H1 (cell line): ENCODE measurements around the gene ARSB. TPM values are rescaled to one million over a fixed set of nuclear protein-coding genes. Genes with fewer than 3 reads are reported as not detected.

ENCODE experiments used
- NRF1 ChIP-seq: IDR thresholded peaks from 2 replicates; pipeline ENCODE4 v1.6.1; 2011; ENCODE audit warnings: mild to moderate bottlenecking, low read depth, low read length, improper control_type of control experiment
- POU5F1 ChIP-seq: IDR thresholded peaks from 2 replicates; pipeline ENCODE4 v1.6.1; 2011; ENCODE audit warnings: low read depth, mild to moderate bottlenecking, low read length, moderate library complexity
- SIX5 ChIP-seq: IDR thresholded peaks from 2 replicates; pipeline ENCODE4 v1.6.1; 2011; ENCODE audit warnings: mild to moderate bottlenecking, low read depth, low read length
- SP2 ChIP-seq: IDR thresholded peaks from 2 replicates; pipeline ENCODE4 v1.6.1; 2012; ENCODE audit warnings: mild to moderate bottlenecking, low read length, inconsistent platforms
- polyA plus RNA-seq, 7 experiments: library from polyadenylated mRNA; depleted of rRNA in 3 of 7; stranded (reverse) in 5 of 7; unstranded in 2 of 7; fragments of >200 nt in 5 of 7; fragments of 200-250 nt in 2 of 7; gene quantifications; 1 replicate in 5 of 7; 2 replicates in 1 of 7; 4 replicates in 1 of 7; pipeline versions ENCODE4 v1.2.1 to v1.2.3, GENCODE V29; 2011 to 2013; ENCODE audit warnings: missing spikeins in 2 of 7, mixed read lengths in 2 of 7
- total RNA-seq: library from RNA; stranded (reverse); fragmentation: NEBNext Ultra II Directional; extraction: Animal tissue kit (Norgen Biotek cat#: 25700); gene quantifications from 2 replicates; pipeline ENCODE4 v1.2.1, GENCODE V29; 2021
- TF ChIP-seq, protein P1 (sequence below): IDR thresholded peaks from 2 replicates; pipeline ENCODE4 v1.6.1; 2012; ENCODE audit warnings: low read length, inconsistent platforms

Gene ARSB
- total and polyA plus RNA-seq, 2 of the 8 experiments (the other 6 are each of a cell fraction or from before 2014, with no cell fraction given): 6.4 to 13.9 TPM

DNA sequence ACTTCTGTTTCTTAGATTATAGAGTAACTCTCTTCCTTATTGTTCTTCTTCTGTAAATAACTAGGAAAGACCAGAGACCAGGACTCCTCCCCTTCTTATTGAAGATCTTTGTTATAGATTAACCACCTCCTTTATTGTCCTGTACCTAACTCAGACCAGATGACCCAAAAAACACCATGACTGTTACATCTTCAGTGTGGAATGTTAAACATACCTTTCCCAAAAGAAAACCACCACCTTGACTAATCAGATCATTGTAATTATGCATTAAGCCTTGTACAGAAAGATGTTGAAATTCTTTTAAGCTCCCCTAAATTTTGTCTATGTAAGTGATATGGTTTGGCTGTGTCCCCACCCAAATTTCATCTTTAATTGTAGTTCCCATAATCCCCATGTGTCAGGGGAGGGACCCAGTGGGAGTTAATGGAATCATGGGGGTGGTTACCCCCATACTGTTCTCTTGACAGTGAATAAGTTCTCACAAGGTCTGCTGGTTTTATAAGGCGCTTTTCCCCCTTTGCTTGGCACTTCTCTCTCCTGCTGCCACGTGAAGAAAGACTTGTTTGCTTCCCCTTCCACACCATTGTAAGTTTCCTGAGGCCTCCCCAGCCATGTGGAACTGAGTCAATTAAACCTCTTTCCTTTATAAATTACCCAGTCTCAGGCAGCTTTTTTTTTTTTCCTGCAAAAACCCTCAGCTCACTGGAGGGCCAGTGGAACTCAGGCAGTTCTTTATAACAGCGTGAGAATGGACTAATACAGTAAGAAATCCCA is 26.3 kb downstream of the ARSB start (continued):
- TF ChIP-seq, protein P1, sequence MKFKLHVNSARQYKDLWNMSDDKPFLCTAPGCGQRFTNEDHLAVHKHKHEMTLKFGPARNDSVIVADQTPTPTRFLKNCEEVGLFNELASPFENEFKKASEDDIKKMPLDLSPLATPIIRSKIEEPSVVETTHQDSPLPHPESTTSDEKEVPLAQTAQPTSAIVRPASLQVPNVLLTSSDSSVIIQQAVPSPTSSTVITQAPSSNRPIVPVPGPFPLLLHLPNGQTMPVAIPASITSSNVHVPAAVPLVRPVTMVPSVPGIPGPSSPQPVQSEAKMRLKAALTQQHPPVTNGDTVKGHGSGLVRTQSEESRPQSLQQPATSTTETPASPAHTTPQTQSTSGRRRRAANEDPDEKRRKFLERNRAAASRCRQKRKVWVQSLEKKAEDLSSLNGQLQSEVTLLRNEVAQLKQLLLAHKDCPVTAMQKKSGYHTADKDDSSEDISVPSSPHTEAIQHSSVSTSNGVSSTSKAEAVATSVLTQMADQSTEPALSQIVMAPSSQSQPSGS: no peak
- TF ChIP-seq SP2 (no peak), SIX5 (no peak), NRF1 (no peak), POU5F1 (no peak)
- TF ChIP-seq, all 59 proteins: peak for 0
